ENCODE data around the gene DACH1.

DNA sequence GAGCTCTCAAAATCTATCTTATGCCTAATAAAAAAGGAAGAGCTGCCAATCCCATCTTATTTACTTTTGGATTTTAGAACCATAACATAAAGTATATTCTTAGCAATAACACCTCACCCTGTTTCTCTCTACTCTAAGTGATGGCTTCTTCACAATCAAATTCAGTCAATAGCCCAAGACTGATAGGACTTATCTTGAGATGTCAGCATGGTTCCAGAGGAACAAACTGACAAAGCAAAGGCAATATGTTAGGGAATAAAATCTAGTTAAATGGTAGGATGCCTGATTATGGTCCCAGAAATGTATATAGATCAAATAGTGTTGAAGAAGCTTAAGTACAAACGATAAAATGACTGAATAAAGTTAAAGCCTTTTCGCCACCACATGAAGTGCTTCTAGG is 36.3 kb downstream of the DACH1 start:
- TF ChIP-seq POLR2AphosphoS5 (IDR thresholded peaks at IDR 0.05; ENCODE audit: borderline replicate concordance, low read depth, low read length) (no peak), FOXP2 (optimal IDR thresholded peaks at IDR 0.05; ENCODE audit: control extremely low read depth, extremely low read length, insufficient read depth) (no peak), EZH2 (IDR thresholded peaks at IDR 0.05) (no peak)
